Transverse colon (tissue), 4 donors: Measurements from ENCODE around the gene SLC39A11. TPM values are rescaled to one million over a fixed set of nuclear protein-coding genes. Genes with fewer than 3 reads are reported as not detected.

Experiments
- DNase-seq: peaks from one replicate; pipeline ENCODE4 v3.0.0-alpha.2; 2019
- H3K27ac ChIP-seq, 4 donors: fragments of 200-600 bp; sonication (generic); 2 replicates each; pipeline ENCODE4 v1.5.1; 2016 to 2018; ENCODE audit warnings: inconsistent platforms in 4 of 4
- H3K27me3 ChIP-seq: fragments of 200-600 bp; sonication (generic); 2 replicates; pipeline ENCODE4 v1.5.1; 2017; ENCODE audit warnings: inconsistent platforms
- H3K36me3 ChIP-seq, 4 donors: fragments of 200-600 bp; sonication (generic); 2 replicates each; pipeline ENCODE4 v1.5.1; 2017 to 2019; ENCODE audit warnings: inconsistent platforms in 4 of 4
- H3K4me1 ChIP-seq, 4 donors: fragments of 200-600 bp; sonication (generic); 2 replicates each; pipeline ENCODE4 v1.5.1; 2017 to 2020; ENCODE audit warnings: inconsistent platforms in 4 of 4
- H3K4me3 ChIP-seq, 4 donors: fragments of 200-600 bp; sonication (generic); 1 replicate in 1 of 4; 2 replicates in 3 of 4; pipeline versions ENCODE4 v1.5.1 to v1.6.1; 2017 to 2019; ENCODE audit warnings: inconsistent platforms in 4 of 4
- H3K9me3 ChIP-seq, 2 donors: fragments of 200-600 bp; sonication (generic); 2 replicates each; pipeline ENCODE4 v1.5.1; 2017 to 2019; ENCODE audit warnings: inconsistent platforms in 2 of 2
- CTCF ChIP-seq, 5 experiments: fragments of 200-600 bp in 3 of 5; fragments of 450-650 bp in 2 of 5; sonication (generic) in 3 of 5; IDR thresholded peaks; 1 replicate in 2 of 5; 2 replicates in 3 of 5; pipeline ENCODE4 v1.5.1; 2016 to 2017; ENCODE audit warnings: antibody characterized with exemption in 5 of 5, inconsistent platforms in 3 of 5, mild to moderate bottlenecking in 2 of 5, moderate library complexity in 1 of 5
- EP300 ChIP-seq: sonication (generic); formaldehyde crosslinking; IDR thresholded peaks from one replicate; pipeline ENCODE4 v1.6.1; 2017; ENCODE audit warnings: antibody characterized with exemption, low read depth
- POLR2A ChIP-seq: fragments of 450-650 bp; IDR thresholded peaks from one replicate; pipeline ENCODE4 v1.6.1; 2016; ENCODE audit warnings: antibody characterized with exemption, mild to moderate bottlenecking, moderate library complexity
- POLR2AphosphoS5 ChIP-seq, 3 donors: sonication (generic); formaldehyde crosslinking; IDR thresholded peaks; one replicate each; pipeline ENCODE4 v1.6.1; 2016; ENCODE audit warnings: antibody characterized with exemption in 3 of 3
- WGBS, 2 donors: methylation state at CpG; one replicate each; pipeline ENCODE4 v1.1.5; 2018; ENCODE audit warnings: low coverage in 1 of 2; 5-methylcytosine and 5-hydroxymethylcytosine counted together
- in situ Hi-C, 4 donors: fragments of 200-750 bp; cut with MboI; loops; one replicate each; pipeline versions ENCODE4 v1.15.0 to v1.15.1; 2017; ENCODE audit warnings: low sequenced_read_pairs in 3 of 4, low pct_ligation_motif_present in 1 of 4, low pct_unique_long_range_greater_than_20kb in 1 of 4
- intact Hi-C: fragments of 100-400 bp; cut with DNase I; formaldehyde crosslinking; loops from one replicate; pipeline ENCODE4 v1.15.1; 2023; ENCODE audit warnings: low total_unique reads
- total RNA-seq, 4 donors: library from RNA; depleted of rRNA; stranded (reverse); fragments of >200 nt; gene quantifications; one replicate each; pipeline ENCODE4 v1.1.0, GENCODE V29; 2016

The SLC39A11 gene
- total RNA-seq, 4 donors from 2014 or later, result 20.7 to 49.7 (median 33.3) TPM

- intact Hi-C loops (no loop called here), in situ Hi-C loops (no loop called here)
- Histone ChIP-seq H3K36me3 (no peaks in the 10 kb centered on the region), H3K4me3 (no peak overlapping the region), H3K4me1 (no peaks in the 10 kb centered on the region), H3K9me3 (peaks cover 0 to 2% of the 10 kb centered on the region in 2 donors), H3K27me3 (no peaks in the 10 kb centered on the region), H3K27ac (no peak overlapping the region)
- 79 to 99% methylated on average over 5 of the region's 5 CpGs for WGBS, 2 donors
- DNase-seq, result no peak
- TF ChIP-seq POLR2AphosphoS5 (IDR thresholded peaks at IDR 0.05) (no peak), EP300 (no peak), CTCF (IDR thresholded peaks at IDR 0.05) (no peak)
Measured at GRCh38 chr17:72792771-72793170, 299.7 kb downstream of the SLC39A11 start.

DNA sequence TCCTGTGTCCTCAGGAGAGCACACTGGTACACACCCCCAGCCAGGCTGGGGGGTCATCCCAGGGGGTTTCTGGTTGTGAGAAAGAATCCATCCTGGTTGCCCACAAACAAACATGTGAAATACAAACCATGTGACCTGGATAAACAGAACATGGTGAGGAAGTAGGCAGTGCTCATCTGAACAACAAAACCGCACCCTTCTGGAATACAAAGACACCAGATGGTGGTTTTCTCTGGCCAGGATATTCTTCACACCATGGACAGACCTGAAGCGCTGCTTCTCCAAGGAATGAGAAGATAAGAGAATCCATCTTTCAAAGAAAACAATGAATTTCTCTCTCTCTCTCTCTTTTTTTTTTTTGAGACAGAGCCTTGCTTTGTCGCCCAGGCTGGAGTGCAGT lies 302.3 kb downstream of the SLC39A11 start:
- TF ChIP-seq POLR2A (no peak), POLR2AphosphoS5 (IDR thresholded peaks at IDR 0.05) (no peak), EP300 (no peak), CTCF (IDR thresholded peaks at IDR 0.05) (no peak)
- Histone ChIP-seq H3K36me3 (no peaks in the 10 kb centered on the region), H3K4me3 (no peak overlapping the region), H3K27ac (no peak overlapping the region), H3K4me1 (no peaks in the 10 kb centered on the region), H3K9me3 (peaks cover 0 to 2% of the 10 kb centered on the region in 2 donors), H3K27me3 (no peaks in the 10 kb centered on the region)
- no peak for DNase-seq
- WGBS, 2 donors, result 92 to 94% methylated on average over 2 to 3 of the region's 3 CpGs
- intact Hi-C loops (no loop called here), in situ Hi-C loops (no loop called here)

DNA sequence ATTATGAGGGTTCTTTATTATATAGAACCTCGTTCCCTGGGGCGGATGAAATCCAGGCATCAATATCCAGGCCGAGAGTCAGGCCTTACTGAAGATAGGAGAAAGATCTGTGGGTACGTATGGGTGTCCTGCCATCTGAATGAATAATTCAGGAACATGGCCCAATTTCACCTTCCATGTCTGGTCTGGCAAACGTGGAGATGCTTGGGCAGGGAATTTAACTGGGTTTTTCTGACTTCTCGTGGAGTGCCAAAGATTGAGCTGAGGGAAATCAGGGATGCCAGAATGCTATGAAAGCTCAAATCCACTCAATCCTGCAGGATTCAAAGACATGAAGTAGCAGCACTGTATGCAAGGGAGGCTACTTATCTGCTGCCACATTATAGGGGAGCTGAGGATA lies 302.8 kb downstream of the SLC39A11 start:
- DNase-seq, result no peak
- intact Hi-C loops, result no loop called here
- H3K4me3 ChIP-seq, result no peak overlapping the region
- no peaks in the 10 kb centered on the region for H3K4me1 ChIP-seq
- WGBS, 2 donors, result 87% methylated on average over 6 of the region's 6 CpGs; no CpG with 5 or more reads in 1 of the 2 donors
- in situ Hi-C loops, result no loop called here
- H3K36me3 ChIP-seq, result no peaks in the 10 kb centered on the region
- H3K9me3 ChIP-seq, result peaks cover 0 to 2% of the 10 kb centered on the region in 2 donors
- TF ChIP-seq POLR2A (no peak), POLR2AphosphoS5 (IDR thresholded peaks at IDR 0.05) (no peak), CTCF (IDR thresholded peaks at IDR 0.05) (no peak), EP300 (no peak)
- H3K27ac ChIP-seq, result no peak overlapping the region
- H3K27me3 ChIP-seq, result no peaks in the 10 kb centered on the region

DNA sequence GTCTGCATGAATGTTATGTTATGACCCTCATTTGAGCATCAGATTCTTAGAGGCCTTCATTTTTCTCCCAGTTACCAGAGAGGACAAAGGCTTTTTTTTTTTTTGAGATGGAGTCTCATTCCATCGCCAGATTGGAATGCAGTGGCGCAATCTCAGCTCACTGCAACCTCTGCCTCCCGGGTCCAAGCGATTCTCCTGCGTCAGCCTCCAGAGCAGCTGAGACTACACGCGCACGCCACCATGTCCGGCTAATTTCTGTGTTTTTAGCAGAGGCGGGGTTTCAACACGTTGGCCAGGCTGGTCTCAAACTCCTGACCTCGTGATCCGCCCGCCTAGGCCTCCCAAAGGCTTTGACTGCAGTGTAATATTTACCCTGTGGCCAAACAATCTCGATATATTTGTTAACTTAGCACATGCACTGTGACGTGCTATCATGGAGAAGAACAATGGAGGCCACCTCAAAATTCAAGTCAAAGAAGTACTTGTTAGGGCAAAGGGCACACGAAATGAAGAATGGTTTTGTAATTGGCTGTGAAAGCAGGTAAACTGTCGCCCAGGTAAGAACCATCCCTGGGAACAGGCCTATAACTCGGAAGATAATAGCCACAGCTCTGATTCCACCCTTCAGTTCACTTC lies 303.4 kb downstream of the SLC39A11 start:
- in situ Hi-C loops (no loop called here), intact Hi-C loops (no loop called here)
- Histone ChIP-seq H3K36me3 (no peaks in the 10 kb centered on the region), H3K4me1 (no peaks in the 10 kb centered on the region), H3K4me3 (no peak overlapping the region), H3K27ac (no peak overlapping the region), H3K9me3 (peaks cover 0 to 2% of the 10 kb centered on the region in 2 donors), H3K27me3 (no peaks in the 10 kb centered on the region)
- DNase-seq, result no peak
- 94 to 100% methylated on average over 11 to 19 of the region's 19 CpGs for WGBS, 2 donors
- TF ChIP-seq POLR2AphosphoS5 (IDR thresholded peaks at IDR 0.05) (no peak), EP300 (no peak), CTCF (IDR thresholded peaks at IDR 0.05) (no peak), POLR2A (no peak)
